AG08395 (cell line): Measurements from ENCODE around the gene NPAS3.

Experiments
- DNase-seq: peaks from one replicate; pipeline ENCODE4 v3.0.0; 2012; ENCODE audit warnings: mixed read lengths, low spot score

Gene NPAS3

DNA sequence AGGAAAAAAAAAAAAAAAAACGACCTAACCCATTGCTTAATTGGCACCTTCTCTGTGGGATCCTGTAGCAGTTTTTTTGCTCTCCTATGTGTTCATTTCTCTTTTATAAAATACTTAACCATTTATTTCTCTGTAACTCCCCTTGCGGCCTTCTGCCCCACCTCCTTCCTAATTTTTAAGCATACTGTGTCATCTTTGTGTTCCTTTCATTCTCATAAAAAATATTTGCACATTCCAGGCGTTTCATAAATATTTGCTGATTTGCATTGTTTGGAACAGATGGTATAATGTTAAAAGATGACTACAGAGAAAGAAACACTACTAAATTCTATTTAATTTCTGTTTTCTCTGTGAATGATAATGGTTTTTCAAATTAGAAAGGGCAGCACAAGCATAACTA is 77.9 kb downstream of the NPAS3 start:
- peak; percentile 6 for DNase-seq

GRCh38 chr14:33017016-33017415 is 78.3 kb downstream of the NPAS3 start:
- no peak for DNase-seq

- no peak for DNase-seq
Measured at GRCh38 chr14:33019346-33019745, 80.7 kb downstream of the NPAS3 start.

- DNase-seq = peak; percentile 8
Measured at GRCh38 chr14:33026850-33027430, 88.3 kb downstream of the NPAS3 start.

- DNase-seq = no peak
Measured at GRCh38 chr14:33029511-33029910, 90.8 kb downstream of the NPAS3 start.

- no peak for DNase-seq
Measured at GRCh38 chr14:33030386-33030785, 91.7 kb downstream of the NPAS3 start.

- no peak for DNase-seq
Measured at GRCh38 chr14:33035416-33036194, 96.9 kb downstream of the NPAS3 start.

DNA sequence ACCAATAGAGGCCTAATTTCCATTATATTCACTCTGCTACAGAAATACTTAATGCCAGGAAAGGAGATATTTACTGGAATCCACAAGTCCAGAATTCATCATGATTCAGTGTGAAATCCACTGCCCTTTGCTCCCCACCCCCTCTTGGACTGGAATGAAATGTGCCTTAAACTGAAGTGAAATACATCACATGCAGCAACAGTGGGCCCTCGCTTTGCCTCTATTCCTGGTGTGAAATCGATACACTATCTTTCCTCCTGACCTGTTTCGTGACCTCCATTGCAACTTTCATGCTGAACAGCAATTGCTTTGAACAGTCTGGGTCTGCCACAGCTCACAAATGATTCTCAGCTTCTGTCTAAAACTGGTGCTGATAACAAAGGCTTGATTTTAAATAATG is 100.6 kb downstream of the NPAS3 start:
- no peak for DNase-seq

GRCh38 chr14:33040372-33041140 is 101.9 kb downstream of the NPAS3 start:
- DNase-seq = no peak

DNA sequence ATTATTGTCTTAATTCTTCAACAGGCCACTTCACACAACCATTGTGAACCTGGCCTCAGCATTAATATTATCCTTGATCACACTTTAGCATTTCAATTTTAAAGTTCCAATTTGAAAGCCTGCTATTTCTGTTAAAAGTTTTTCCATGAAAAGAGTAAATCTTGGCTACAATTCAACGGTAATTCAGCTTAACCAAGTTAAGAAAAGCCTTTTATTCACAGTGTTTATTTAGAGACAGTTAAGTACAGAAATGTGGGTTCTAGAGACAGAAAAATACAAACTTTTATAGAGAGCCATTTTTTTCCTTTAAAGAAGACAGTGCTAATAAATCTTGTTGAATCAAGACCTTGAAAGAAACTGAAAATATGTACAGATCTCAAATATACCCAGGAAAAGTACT is 103.9 kb downstream of the NPAS3 start:
- DNase-seq = no peak

DNA sequence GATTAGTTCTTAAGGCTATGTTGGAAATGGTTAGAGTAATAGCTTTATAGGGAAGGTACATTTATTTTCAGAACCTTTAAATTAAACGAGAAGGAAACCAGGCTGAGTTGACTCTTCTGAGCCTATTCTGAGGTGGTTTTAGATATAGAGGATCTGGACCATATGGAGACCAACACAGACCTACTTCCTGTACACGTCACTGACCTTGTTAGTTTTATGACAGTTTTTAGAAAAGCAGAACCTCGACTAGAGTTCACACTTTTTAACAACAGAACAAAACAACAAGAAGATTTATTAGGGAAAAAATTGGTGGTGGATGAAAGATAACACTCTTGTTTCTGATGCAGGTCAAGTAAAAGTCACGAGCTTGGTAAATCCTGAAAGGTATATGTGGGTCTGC is 107.1 kb downstream of the NPAS3 start:
- no peak for DNase-seq

- no peak for DNase-seq
Measured at GRCh38 chr14:33052943-33053342, 114.3 kb downstream of the NPAS3 start.

- DNase-seq = no peak
Measured at GRCh38 chr14:33056213-33056612, 117.5 kb downstream of the NPAS3 start.

DNA sequence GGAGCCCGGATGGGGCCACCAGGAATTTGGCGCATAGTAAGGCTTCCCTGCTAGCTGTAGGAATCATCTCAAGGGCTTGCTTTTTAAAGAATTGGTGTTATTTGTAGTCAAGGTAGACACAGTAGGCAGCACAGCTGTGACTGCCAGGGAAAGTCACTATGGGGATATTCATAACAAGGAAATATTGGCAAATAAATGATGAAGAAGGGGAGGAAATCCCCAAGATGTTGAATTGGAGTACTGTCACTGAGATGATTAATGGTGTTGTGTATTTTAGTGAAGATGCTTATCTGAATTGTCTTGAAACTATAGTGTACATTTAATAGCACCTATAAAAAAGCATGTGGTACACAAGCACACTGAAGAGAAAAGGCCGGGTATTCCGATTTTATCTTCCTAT is 118.9 kb downstream of the NPAS3 start:
- no peak for DNase-seq

DNA sequence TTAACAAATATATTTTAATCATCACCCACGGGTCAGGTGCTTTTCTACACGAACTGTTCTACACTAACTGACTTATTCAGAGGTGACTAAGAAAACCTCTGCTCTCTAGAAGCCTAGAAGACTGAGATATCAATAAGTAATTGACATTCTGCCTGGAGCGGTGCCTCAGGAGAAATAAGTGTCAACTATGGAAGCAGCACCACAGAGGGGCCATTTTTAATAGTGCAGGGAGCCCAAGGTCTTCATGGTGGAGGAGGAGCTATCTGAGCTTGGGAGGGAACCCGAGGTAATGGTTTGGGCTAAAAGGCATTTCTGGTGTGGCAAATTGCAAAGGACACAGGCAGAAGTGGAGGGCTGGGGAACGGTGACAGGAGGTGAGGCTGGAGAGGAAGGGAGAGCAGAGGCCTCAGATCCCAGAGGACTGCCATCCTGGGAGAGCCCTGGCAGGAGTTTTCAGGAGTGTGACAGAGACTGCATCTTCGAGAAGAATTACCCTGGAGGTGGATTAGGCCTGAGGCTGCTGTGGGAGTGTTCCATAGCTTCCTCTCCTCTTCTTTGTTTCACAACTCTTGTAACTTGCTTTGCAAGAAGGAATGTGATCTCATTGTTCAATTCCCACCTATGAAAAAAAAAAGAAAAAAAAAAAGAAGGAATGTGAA is 123.1 kb downstream of the NPAS3 start:
- no peak for DNase-seq

DNA sequence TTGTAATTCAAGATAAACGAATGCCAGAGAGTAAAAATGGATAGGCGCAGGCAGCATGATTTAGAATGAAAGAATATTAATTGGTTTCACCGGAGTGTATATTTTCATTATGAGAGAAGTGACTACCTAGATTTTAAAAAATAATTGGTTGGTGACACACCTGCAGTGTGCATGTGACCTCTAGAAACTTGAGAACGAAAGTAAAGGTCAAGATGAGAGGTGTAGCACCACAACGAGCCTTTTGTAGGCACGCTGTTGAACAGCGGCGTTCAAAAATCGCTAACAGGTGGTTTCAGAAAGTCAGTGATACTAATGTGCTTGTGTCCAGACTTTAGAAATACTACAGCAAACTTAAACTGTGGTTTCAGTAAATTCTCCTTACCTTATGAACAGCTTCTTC is 123.8 kb downstream of the NPAS3 start:
- no peak for DNase-seq

DNA sequence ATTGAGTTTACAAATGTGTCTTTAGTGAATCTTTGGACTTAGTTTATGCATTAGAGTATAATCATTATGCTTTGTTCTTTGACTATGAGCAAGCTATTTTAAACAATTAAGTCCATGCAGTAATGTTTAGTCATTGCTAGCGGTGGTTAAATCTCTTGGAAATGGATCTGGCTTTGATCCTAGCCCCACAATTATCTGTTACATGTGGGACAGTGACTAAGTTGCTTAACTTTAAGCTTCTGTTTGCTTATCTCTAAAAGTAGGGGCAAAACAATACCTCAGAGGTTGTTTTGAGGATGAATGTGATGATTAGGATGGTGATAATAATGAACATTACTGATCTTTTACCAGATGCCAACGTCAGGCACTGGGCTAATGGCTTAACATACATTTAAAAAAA is 124.2 kb downstream of the NPAS3 start:
- DNase-seq = peak; percentile 8

DNA sequence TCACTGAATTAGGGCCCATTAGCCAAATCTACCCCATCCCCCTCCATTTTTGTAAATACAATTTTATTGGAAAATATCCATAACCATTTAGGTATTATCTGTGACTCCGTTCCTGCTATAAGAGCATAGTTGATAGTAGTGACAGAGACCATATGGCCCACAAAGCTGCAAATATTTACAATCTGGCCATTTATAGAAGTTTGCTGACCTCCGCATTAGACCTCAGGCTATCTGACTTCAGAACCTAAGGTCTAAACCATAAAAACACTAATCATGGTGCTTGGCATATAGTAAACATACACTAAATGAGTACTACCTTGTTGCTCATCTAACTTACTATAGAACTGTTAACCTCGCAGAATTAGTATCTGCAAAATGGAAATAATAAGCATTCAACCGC is 124.8 kb downstream of the NPAS3 start:
- no peak for DNase-seq

DNA sequence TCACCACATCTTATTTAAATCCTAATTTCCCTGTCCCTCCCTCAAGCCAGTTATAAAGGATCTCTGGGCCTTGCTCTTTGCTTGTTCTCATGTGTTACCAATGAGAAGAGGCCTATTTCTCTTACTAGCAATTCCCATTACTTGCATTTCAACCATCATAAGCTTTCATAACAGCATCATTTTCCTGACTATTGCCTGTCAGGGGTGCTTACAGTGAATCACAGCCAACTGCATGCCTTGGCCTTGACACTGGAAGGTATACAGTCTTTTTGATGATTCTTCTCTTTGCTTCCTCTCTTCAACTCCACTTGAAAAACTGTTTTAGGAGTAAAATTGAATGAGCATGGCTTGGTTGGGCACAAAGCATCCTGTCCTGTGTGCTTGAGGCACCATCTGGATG is 127.0 kb downstream of the NPAS3 start:
- DNase-seq = no peak

DNA sequence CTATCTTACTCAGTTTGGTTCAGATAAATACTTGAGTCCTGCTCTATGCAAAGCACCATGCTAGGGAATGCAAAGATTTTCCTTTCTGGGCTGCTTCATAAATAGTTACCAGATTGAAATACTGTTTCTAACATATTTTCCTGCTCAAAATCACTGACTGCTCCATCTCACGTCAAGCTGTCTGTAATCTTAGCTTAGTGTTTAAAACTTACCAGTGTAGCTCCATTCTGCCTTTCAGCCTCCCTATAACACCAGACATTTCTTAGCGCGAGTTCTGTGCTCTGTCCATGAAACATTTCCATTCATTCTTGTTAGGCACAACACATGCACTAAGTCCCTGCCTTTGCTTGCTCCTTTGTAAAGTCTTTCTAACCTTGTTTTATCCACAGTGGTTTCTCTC is 129.4 kb downstream of the NPAS3 start:
- no peak for DNase-seq

DNA sequence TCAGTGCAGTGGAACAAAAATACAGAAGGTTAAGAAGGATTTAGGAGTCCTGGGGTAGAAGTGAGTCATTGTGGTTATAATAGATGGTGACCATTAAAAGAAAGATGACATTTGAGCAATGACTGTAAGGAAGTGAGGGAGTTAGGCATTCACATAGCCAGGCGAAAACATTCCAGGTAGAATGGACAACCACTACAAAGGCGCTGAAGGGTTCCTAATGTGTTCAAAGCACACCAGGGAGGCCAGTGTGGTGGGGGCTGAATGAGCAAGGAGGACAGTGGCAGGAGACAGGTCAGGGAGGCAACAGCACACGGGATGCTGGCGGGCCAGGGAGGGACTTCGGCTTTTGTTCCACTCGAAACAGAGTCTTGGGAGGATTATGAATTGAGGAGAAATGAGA is 129.9 kb downstream of the NPAS3 start:
- DNase-seq = no peak

DNA sequence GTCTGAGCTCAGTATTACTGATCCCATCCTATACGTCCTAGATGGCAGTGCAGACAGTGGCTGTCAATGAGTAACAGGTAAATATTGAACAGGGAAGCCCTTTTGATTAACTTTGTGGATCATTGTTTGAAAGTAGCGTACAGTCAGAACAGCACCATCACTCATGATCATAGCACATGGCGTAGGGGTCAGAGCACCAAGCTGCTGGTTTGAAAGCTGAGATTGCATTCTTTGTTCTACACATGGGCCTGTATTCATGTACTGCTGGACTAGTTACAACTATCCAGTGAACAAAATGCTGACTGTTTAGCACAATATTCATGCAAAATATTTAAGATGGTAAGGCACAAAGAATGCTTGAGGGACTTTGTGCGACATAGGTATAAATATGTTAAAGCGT is 131.8 kb downstream of the NPAS3 start:
- no peak for DNase-seq

DNA sequence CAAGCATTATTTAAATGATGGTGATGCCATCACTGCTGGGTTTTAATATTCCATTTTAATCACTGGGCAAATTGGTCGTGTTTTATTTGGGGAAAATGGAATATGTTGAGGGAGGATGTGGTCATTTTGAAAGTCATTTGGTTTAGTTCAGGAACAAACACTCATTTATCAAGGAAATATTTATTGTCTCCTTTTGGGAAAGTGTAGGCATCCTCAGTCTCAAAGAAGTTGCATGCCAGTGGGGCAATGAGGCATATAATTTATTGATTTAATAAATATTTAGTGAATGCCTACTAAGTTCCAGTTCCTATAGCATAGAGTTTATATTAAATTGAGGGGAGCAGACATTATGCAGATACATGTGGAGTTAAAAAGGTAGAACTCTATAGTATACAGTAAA is 134.3 kb downstream of the NPAS3 start:
- no peak for DNase-seq
